Activated CD8-positive, alpha-beta T cell treated with anti-CD3 and anti-CD28 coated beads for 36 hours (primary cell): ENCODE measurements around the gene CD6. TPM values are rescaled to one million over a fixed set of nuclear protein-coding genes. Genes with fewer than 3 reads are reported as not detected.

ENCODE experiments used
- ATAC-seq: fragments of 200-7000 bp; cut with Tn5 transposase; one replicate; pipeline ENCODE4 v1.10.0; 2021; ENCODE audit warnings: mild to moderate bottlenecking, moderate library complexity
- CTCF ChIA-PET: fragments of 350-600 bp; sonication (Branson Sonifier 250); formaldehyde crosslinking; loops from one replicate; lab custom pipeline; 2021; ENCODE audit warnings: antibody characterized with exemption; lab: Charles Lee
- POLR2A ChIA-PET: fragments of 350-600 bp; sonication (Branson Sonifier 250); formaldehyde crosslinking; loops from one replicate; lab custom pipeline; 2021; ENCODE audit warnings: antibody characterized with exemption; lab: Charles Lee
- DNase-seq: peaks from one replicate; pipeline ENCODE4 v3.0.0-alpha.2; 2020
- H3K27ac Mint-ChIP-seq: one replicate; pipeline ENCODE4 v1.8.0; 2021; ENCODE audit warnings: mild to moderate bottlenecking, mixed read lengths
- H3K27me3 Mint-ChIP-seq: one replicate; pipeline ENCODE4 v1.8.0; 2021; ENCODE audit warnings: mixed read lengths
- H3K36me3 Mint-ChIP-seq: one replicate; pipeline ENCODE4 v1.8.0; 2021; ENCODE audit warnings: low read depth, mixed read lengths
- H3K4me1 Mint-ChIP-seq: one replicate; pipeline ENCODE4 v1.8.0; 2021; ENCODE audit warnings: low read depth, mixed read lengths
- H3K4me3 Mint-ChIP-seq: one replicate; pipeline ENCODE4 v1.8.0; 2021; ENCODE audit warnings: mild to moderate bottlenecking, moderate library complexity, mixed read lengths
- H3K9me3 Mint-ChIP-seq: one replicate; pipeline ENCODE4 v1.8.0; 2021; ENCODE audit warnings: mixed read lengths
- CTCF ChIP-seq: fragments of 200-600 bp; IDR thresholded peaks from one replicate; pipeline ENCODE4 v1.8.0; 2022; ENCODE audit warnings: antibody characterized with exemption, mild to moderate bottlenecking
- intact Hi-C: fragments of 100-400 bp; cut with micrococcal nuclease; formaldehyde crosslinking; loops from one replicate; pipeline ENCODE4 v1.10.0; 2022
- total RNA-seq, 2 experiments: library from RNA; stranded (reverse); gene quantifications; one replicate each; pipeline ENCODE4 v1.2.3, GENCODE V29; 2021

The CD6 gene
- total RNA-seq, 2 experiments from 2014 or later, result 196 to 201 TPM

GRCh38 chr11:61004180-61004611 is 32.7 kb downstream of the CD6 start:
- no peaks in the 10 kb centered on the region for H3K27me3 Mint-ChIP-seq
- ATAC-seq (peak; percentile 64), DNase-seq (peak; percentile 65)
- TF ChIP-seq CTCF, result no peak
- peaks cover 73% of the 10 kb centered on the region for H3K36me3 Mint-ChIP-seq
- ChIA-PET POLR2A (interaction anchor here (1.0 to 9.7 kb wide), 7 partner anchors 9 to 106 kb away, joined by 3 to 79 read pairs (median 3); no protein-coding TSS in a partner anchor), CTCF (interaction anchor here (0.9 to 1.4 kb wide), 4 partner anchors 9 to 89 kb away, joined by 3 to 4 read pairs (median 4); no protein-coding TSS in a partner anchor)
- intact Hi-C loops, result no loop called here
- H3K4me1 Mint-ChIP-seq, result peaks cover 80% of the 10 kb centered on the region
- H3K9me3 Mint-ChIP-seq, result no peaks in the 10 kb centered on the region
- H3K4me3 Mint-ChIP-seq, result peak overlapping the region; percentile 67
- peak overlapping the region; percentile 93 for H3K27ac Mint-ChIP-seq

DNA sequence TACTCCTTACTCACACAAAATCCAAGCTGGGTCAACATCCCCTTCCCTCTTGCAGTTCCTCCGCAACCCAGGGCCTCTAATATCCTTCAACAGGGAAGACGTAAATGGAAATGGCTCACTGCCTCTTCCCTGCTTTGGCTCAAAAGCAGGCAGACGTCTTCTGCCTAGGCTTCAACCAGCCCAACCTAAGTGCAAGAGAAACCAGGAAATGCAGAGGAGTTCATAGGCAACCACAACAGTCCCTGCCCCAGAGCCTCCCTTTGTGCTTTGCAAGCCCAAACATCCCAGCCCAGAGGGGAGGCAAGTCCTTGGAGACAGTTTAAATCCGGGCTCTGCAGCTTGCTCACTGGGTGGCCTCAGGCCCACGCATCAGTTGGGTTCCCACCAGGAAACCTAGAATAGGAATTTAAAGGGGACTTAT is 33.3 kb downstream of the CD6 start:
- H3K9me3 Mint-ChIP-seq, result no peaks in the 10 kb centered on the region
- peaks cover 78% of the 10 kb centered on the region for H3K36me3 Mint-ChIP-seq
- CTCF ChIA-PET, result interaction anchor here (0.9 to 1.4 kb wide), 3 partner anchors 9 to 89 kb away, joined by 3 to 4 read pairs (median 4); no protein-coding TSS in a partner anchor
- intact Hi-C loops, result no loop called here
- peak overlapping the region; percentile 67 for H3K4me3 Mint-ChIP-seq
- H3K27ac Mint-ChIP-seq, result peak overlapping the region; percentile 93
- DNase-seq, result no peak
- peaks cover 84% of the 10 kb centered on the region for H3K4me1 Mint-ChIP-seq
- H3K27me3 Mint-ChIP-seq, result no peaks in the 10 kb centered on the region
- peak; percentile 54 for ATAC-seq
- no peak for TF ChIP-seq CTCF
- POLR2A ChIA-PET, result interaction anchor here (0.8 to 9.7 kb wide), 7 partner anchors 9 to 105 kb away, joined by 3 to 79 read pairs (median 3); no protein-coding TSS in a partner anchor

DNA sequence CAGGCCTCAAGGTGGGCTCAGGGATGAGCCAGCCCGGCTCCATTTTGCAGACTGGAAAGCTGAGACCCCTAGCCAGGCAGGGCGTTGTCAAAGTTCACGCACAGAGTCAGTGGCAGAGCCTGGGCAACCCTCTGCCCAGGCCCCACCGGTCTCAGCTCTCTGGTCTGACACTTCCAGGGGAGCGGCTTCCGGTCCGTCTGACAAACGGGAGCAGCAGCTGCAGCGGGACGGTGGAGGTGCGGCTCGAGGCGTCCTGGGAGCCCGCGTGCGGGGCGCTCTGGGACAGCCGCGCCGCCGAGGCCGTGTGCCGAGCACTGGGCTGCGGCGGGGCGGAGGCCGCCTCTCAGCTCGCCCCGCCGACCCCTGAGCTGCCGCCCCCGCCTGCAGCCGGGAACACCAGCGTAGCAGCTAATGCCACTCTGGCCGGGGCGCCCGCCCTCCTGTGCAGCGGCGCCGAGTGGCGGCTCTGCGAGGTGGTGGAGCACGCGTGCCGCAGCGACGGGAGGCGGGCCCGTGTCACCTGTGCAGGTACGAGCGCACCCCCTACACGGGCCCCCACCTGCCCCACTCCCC is 36.0 kb downstream of the CD6 start:
- H3K4me3 Mint-ChIP-seq, result peak overlapping the region; percentile 42
- H3K9me3 Mint-ChIP-seq, result no peaks in the 10 kb centered on the region
- DNase-seq, result no peak
- peaks cover 84% of the 10 kb centered on the region for H3K4me1 Mint-ChIP-seq
- intact Hi-C loops, result no loop called here
- no peak for ATAC-seq
- ChIA-PET POLR2A (interaction anchor here (0.9 to 9.7 kb wide), 5 partner anchors 11 to 122 kb away, joined by 3 to 79 read pairs (median 5); no protein-coding TSS in a partner anchor), CTCF (no interaction called here)
- TF ChIP-seq CTCF, result no peak
- no peaks in the 10 kb centered on the region for H3K27me3 Mint-ChIP-seq
- H3K36me3 Mint-ChIP-seq, result peaks cover 73% of the 10 kb centered on the region
- peak overlapping the region; percentile 40 for H3K27ac Mint-ChIP-seq

- no peaks in the 10 kb centered on the region for H3K9me3 Mint-ChIP-seq
- DNase-seq (no peak), ATAC-seq (no peak)
- CTCF ChIA-PET, result no interaction called here
- H3K27me3 Mint-ChIP-seq, result no peaks in the 10 kb centered on the region
- TF ChIP-seq CTCF, result no peak
- intact Hi-C loops, result no loop called here
- peaks cover 71% of the 10 kb centered on the region for H3K36me3 Mint-ChIP-seq
- peak overlapping the region; percentile 56 for H3K27ac Mint-ChIP-seq
- no peak overlapping the region for H3K4me3 Mint-ChIP-seq
- POLR2A ChIA-PET, result interaction anchor here (0.9 to 9.7 kb wide), 3 partner anchors 12 to 32 kb away, joined by 3 to 79 read pairs (median 3); no protein-coding TSS in a partner anchor
- H3K4me1 Mint-ChIP-seq, result peaks cover 78% of the 10 kb centered on the region
Measured at GRCh38 chr11:61007956-61008896, 36.7 kb downstream of the CD6 start.
